Right lobe of liver (tissue), 4 donors: ENCODE measurements around the gene TTC28.
A peak's percentile ranks its signal among the peaks of the same experiment; 100 is the strongest.

Source experiments
- POLR2A ChIP-seq: fragments of 450-650 bp; IDR thresholded peaks from one replicate; pipeline ENCODE4 v1.6.1; 2017; ENCODE audit warnings: antibody characterized with exemption, mild to moderate bottlenecking
- TF ChIP-seq, protein P1 (sequence below), 4 donors: fragments of 200-600 bp in 3 of 4; fragments of 450-650 bp in 1 of 4; IDR thresholded peaks; one replicate each; pipeline versions ENCODE4 v1.5.1 to v1.8.0; 2016 to 2022; ENCODE audit warnings: antibody characterized with exemption in 4 of 4, mild to moderate bottlenecking in 2 of 4
- donor health status: DM: no; HTN: no; CAD: no.
- donor health status: DM: no; HTN: no; CAD: no.
- donor health status: DM: no; HTN: yes; CAD: no.

- TF ChIP-seq, protein P1, sequence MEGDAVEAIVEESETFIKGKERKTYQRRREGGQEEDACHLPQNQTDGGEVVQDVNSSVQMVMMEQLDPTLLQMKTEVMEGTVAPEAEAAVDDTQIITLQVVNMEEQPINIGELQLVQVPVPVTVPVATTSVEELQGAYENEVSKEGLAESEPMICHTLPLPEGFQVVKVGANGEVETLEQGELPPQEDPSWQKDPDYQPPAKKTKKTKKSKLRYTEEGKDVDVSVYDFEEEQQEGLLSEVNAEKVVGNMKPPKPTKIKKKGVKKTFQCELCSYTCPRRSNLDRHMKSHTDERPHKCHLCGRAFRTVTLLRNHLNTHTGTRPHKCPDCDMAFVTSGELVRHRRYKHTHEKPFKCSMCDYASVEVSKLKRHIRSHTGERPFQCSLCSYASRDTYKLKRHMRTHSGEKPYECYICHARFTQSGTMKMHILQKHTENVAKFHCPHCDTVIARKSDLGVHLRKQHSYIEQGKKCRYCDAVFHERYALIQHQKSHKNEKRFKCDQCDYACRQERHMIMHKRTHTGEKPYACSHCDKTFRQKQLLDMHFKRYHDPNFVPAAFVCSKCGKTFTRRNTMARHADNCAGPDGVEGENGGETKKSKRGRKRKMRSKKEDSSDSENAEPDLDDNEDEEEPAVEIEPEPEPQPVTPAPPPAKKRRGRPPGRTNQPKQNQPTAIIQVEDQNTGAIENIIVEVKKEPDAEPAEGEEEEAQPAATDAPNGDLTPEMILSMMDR (IDR thresholded peaks at IDR 0.05): peak in 3 of 4 donors; percentile 17 to 23 (median 21)
- no peak for TF ChIP-seq POLR2A
Measured at GRCh38 chr22:27937453-27937852, 742.2 kb downstream of the TTC28 start.
